Mucosa of descending colon (tissue), 3 donors: ENCODE results near the gene PLAC9. TPM values are rescaled to one million over a fixed set of nuclear protein-coding genes. Genes with fewer than 3 reads are reported as not detected.

ENCODE experiments used
- ATAC-seq: fragments of 200-7000 bp; cut with Tn5 transposase; one replicate; pipeline ENCODE4 v1.9.1; 2020; ENCODE audit warnings: mild to moderate bottlenecking, moderate library complexity
- DNase-seq, 3 donors: peaks; one replicate each; pipeline ENCODE4 v3.0.0-alpha.2; 2020
- H3K36me3 ChIP-seq: fragments of 200-600 bp; one replicate; pipeline ENCODE4 v1.8.0; 2021; ENCODE audit warnings: low read depth, mild to moderate bottlenecking
- H3K4me1 ChIP-seq: fragments of 200-600 bp; one replicate; pipeline ENCODE4 v1.8.0; 2021; ENCODE audit warnings: low read depth, mild to moderate bottlenecking
- H3K4me3 ChIP-seq: fragments of 200-600 bp; one replicate; pipeline ENCODE4 v1.8.0; 2021; ENCODE audit warnings: mild to moderate bottlenecking
- H3K9me3 ChIP-seq: fragments of 200-600 bp; one replicate; pipeline ENCODE4 v1.8.0; 2021; ENCODE audit warnings: mild to moderate bottlenecking
- CTCF ChIP-seq: fragments of 200-600 bp; IDR thresholded peaks from one replicate; pipeline ENCODE4 v1.8.0; 2022; ENCODE audit warnings: antibody characterized with exemption, mild to moderate bottlenecking
- intact Hi-C, 2 donors: fragments of 100-400 bp; cut with DNase I in 1 of 2; cut with micrococcal nuclease in 1 of 2; formaldehyde crosslinking; loops; one replicate each; pipeline versions ENCODE4 v1.11.0 to v1.11.1; 2022; cut with DNase I, micrococcal nuclease
- total RNA-seq, 3 donors: library from RNA; stranded (reverse); fragmentation: NEBNext Ultra II Directional in 2 of 3; extraction: Animal tissue kit (Norgen Biotek cat#: 25700) in 2 of 3; gene quantifications; one replicate each; pipeline versions ENCODE4 v1.2.1 to v1.2.4, GENCODE V29; 2021 to 2023
- donor health status: DM: no; HTN: no; CAD: no; lungs with moderate emphysema.
- donor health status: DM: no; HTN: no; CAD: no.
- donor health status: DM: no; HTN: yes; CAD: no.

The PLAC9 gene
- total RNA-seq, 3 donors from 2014 or later: 3.2 to 15.1 (median 11.8) TPM

- intact Hi-C loops: loop anchor here (10.0 kb wide), 1 partner anchor 47 kb away; the partner anchor contains the start of gene ANXA11 (in 2 of the 2)
- Histone ChIP-seq H3K4me1 (no peaks in the 10 kb centered on the region), H3K36me3 (peaks cover 18% of the 10 kb centered on the region), H3K9me3 (no peaks in the 10 kb centered on the region), H3K4me3 (no peak overlapping the region)
- DNase-seq (no peak), ATAC-seq (no peak)
- TF ChIP-seq CTCF: no peak
Measured at GRCh38 chr10:80158126-80158525, 25.6 kb downstream of the PLAC9 start.

- Histone ChIP-seq H3K9me3 (no peaks in the 10 kb centered on the region), H3K36me3 (peaks cover 18% of the 10 kb centered on the region), H3K4me1 (peaks cover 4% of the 10 kb centered on the region), H3K4me3 (no peak overlapping the region)
- TF ChIP-seq CTCF: no peak
- peak in 2 of 3 donors; percentile 66 to 75 for DNase-seq
- intact Hi-C loops: loop anchor here (10.0 kb wide), 1 partner anchor 46 kb away; the partner anchor contains the start of gene ANXA11 (in 2 of the 2)
- ATAC-seq: peak; percentile 61
Measured at GRCh38 chr10:80158598-80159127, 26.1 kb downstream of the PLAC9 start.

- ATAC-seq (no peak), DNase-seq (peak in 1 of 3 donors; percentile 7)
- H3K4me1 ChIP-seq: peaks cover 10% of the 10 kb centered on the region
- H3K36me3 ChIP-seq: peaks cover 18% of the 10 kb centered on the region
- TF ChIP-seq CTCF: no peak
- intact Hi-C loops: loop anchor here (10.0 kb wide), 1 partner anchor 45 kb away; the partner anchor contains the start of gene ANXA11 (in 2 of the 2)
- H3K4me3 ChIP-seq: no peak overlapping the region
- H3K9me3 ChIP-seq: no peaks in the 10 kb centered on the region
Measured at GRCh38 chr10:80159166-80159873, 26.8 kb downstream of the PLAC9 start.

- H3K4me1 ChIP-seq: peaks cover 20% of the 10 kb centered on the region
- peaks cover 14% of the 10 kb centered on the region for H3K36me3 ChIP-seq
- ATAC-seq (no peak), DNase-seq (peak in 1 of 3 donors; percentile 32)
- intact Hi-C loops: no loop called here
- no peak for TF ChIP-seq CTCF
- no peak overlapping the region for H3K4me3 ChIP-seq
- H3K9me3 ChIP-seq: no peaks in the 10 kb centered on the region
Measured at GRCh38 chr10:80160361-80161320, 28.1 kb downstream of the PLAC9 start.

- ATAC-seq: no peak
Measured at GRCh38 chr10:80161321-80162083, 29.0 kb downstream of the PLAC9 start.

More at GRCh38 chr10:80161321-80162083, 29.0 kb downstream of the PLAC9 start:
- Histone ChIP-seq H3K4me3 (no peak overlapping the region), H3K9me3 (no peaks in the 10 kb centered on the region), H3K4me1 (peaks cover 21% of the 10 kb centered on the region), H3K36me3 (peaks cover 12% of the 10 kb centered on the region)
- intact Hi-C loops: no loop called here
- TF ChIP-seq CTCF: no peak
- peak in 1 of 3 donors; percentile 55 for DNase-seq
